HepG2 (cell line): ENCODE measurements around the gene FGF1.

ENCODE experiments used
- CEBPB ChIP-seq: IDR thresholded peaks from 2 replicates; pipeline ENCODE4 v1.6.1; 2011; ENCODE audit warnings: low read depth, low read length, improper control_type of control experiment, borderline replicate concordance
- CTCF ChIP-seq: sonication (generic); formaldehyde crosslinking; IDR thresholded peaks from 2 replicates; pipeline ENCODE4 v1.5.0; 2020; ENCODE audit warnings: mild to moderate bottlenecking, missing genetic modification reagents, moderate library complexity
- FOXP4 ChIP-seq: sonication (generic); formaldehyde crosslinking; IDR thresholded peaks from 2 replicates; pipeline ENCODE4 v1.4.0; 2020; ENCODE audit warnings: missing genetic modification reagents
- POLR2A ChIP-seq, 2 experiments: IDR thresholded peaks; 2 replicates each; pipeline ENCODE4 v1.6.1; 2011; ENCODE audit warnings: low read depth in 2 of 2, low read length in 2 of 2, mild to moderate bottlenecking in 1 of 2, moderate library complexity in 1 of 2; ENCODE audit not compliant: insufficient read depth in 1 of 2
- PRDM15 ChIP-seq: sonication (generic); formaldehyde crosslinking; IDR thresholded peaks from 2 replicates; pipeline ENCODE4 v1.4.0; 2020; ENCODE audit warnings: missing genetic modification reagents
- ZBTB1 ChIP-seq: sonication (generic); formaldehyde crosslinking; IDR thresholded peaks from 2 replicates; pipeline ENCODE4 v1.4.0; 2020; ENCODE audit warnings: missing genetic modification reagents, borderline replicate concordance
- ZFP91 ChIP-seq: sonication (generic); formaldehyde crosslinking; IDR thresholded peaks from 2 replicates; pipeline ENCODE4 v1.9.0; 2022; ENCODE audit warnings: missing genetic modification reagents, mild to moderate bottlenecking, borderline replicate concordance
- ZNF124 ChIP-seq: sonication (generic); formaldehyde crosslinking; IDR thresholded peaks from 2 replicates; pipeline ENCODE4 v1.4.0; 2020; ENCODE audit warnings: missing genetic modification reagents
- ZNF460 ChIP-seq: sonication (generic); formaldehyde crosslinking; IDR thresholded peaks from 2 replicates; pipeline ENCODE4 v1.5.1; 2020; ENCODE audit warnings: missing genetic modification reagents, mild to moderate bottlenecking, borderline replicate concordance
- ZNF619 ChIP-seq: sonication (generic); formaldehyde crosslinking; IDR thresholded peaks from 2 replicates; pipeline ENCODE4 v1.4.0; 2020; ENCODE audit warnings: mild to moderate bottlenecking, missing genetic modification reagents
- ZNF780A ChIP-seq: sonication (generic); formaldehyde crosslinking; IDR thresholded peaks from 2 replicates; pipeline ENCODE4 v1.8.0; 2022; ENCODE audit warnings: mild to moderate bottlenecking, missing genetic modification reagents, moderate library complexity
- TF ChIP-seq, protein P1 (sequence below): sonication (generic); formaldehyde crosslinking; IDR thresholded peaks from 2 replicates; pipeline ENCODE4 v1.9.0; 2021; ENCODE audit warnings: missing genetic modification reagents, borderline replicate concordance

GRCh38 chr5:142657446-142657845, 28.4 kb downstream of the FGF1 start:
- TF ChIP-seq CEBPB (no peak), CTCF (CRISPR knock-in tag) (no peak), ZNF124 (CRISPR knock-in tag) (no peak), ZBTB1 (CRISPR knock-in tag) (no peak), ZFP91 (CRISPR knock-in tag) (no peak), POLR2A (IDR thresholded peaks at IDR 0.05; ENCODE audit: insufficient read depth in 1 of 2, low read depth in 2 of 2, low read length in 2 of 2) (no peak), ZNF619 (no peak), ZNF780A (CRISPR knock-in tag) (no peak), PRDM15 (no peak), ZNF460 (no peak), FOXP4 (CRISPR knock-in tag) (no peak)
- TF ChIP-seq, protein P1, sequence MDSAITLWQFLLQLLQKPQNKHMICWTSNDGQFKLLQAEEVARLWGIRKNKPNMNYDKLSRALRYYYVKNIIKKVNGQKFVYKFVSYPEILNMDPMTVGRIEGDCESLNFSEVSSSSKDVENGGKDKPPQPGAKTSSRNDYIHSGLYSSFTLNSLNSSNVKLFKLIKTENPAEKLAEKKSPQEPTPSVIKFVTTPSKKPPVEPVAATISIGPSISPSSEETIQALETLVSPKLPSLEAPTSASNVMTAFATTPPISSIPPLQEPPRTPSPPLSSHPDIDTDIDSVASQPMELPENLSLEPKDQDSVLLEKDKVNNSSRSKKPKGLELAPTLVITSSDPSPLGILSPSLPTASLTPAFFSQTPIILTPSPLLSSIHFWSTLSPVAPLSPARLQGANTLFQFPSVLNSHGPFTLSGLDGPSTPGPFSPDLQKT (CRISPR knock-in tag), result no peak
